ENCODE results near the gene SHISA9. TPM values are rescaled to one million over a fixed set of nuclear protein-coding genes. Genes with fewer than 3 reads are reported as not detected.

The SHISA9 gene
- total RNA-seq, 1 experiment from 2014 or later, result not detected

- no peaks in the 10 kb centered on the region for H3K79me2 ChIP-seq (ENCODE audit: insufficient read depth, low read length)
- no peak overlapping the region for H3K27ac ChIP-seq (ENCODE audit: low read depth, low read length)
- ATAC-seq (no peak), DNase-seq (ENCODE audit: low read depth, low spot score) (no peak)
- RAD21 ChIA-PET (ENCODE audit: low non-redundant PET in 1 of 2, low total read pairs in 2 of 2, uncharacterized antibody in 2 of 2, unreplicated experiment in 2 of 2), result no interaction called here
- BruUV-seq (replicated peaks), result no TSS peak
- H2AFZ ChIP-seq (ENCODE audit: low read depth, low read length, poor library complexity, severe bottlenecking), result no peak overlapping the region
- H3K36me3 ChIP-seq (ENCODE audit: control insufficient read depth in 1 of 2, insufficient read depth in 2 of 2, low read length in 2 of 2), result no peaks in the 10 kb centered on the region
- H3K4me1 ChIP-seq (ENCODE audit: control insufficient read depth in 1 of 2, insufficient read depth in 2 of 2, low read length in 2 of 2), result no peaks in the 10 kb centered on the region
- H3K27me3 ChIP-seq (ENCODE audit: insufficient read depth, low read length), result no peaks in the 10 kb centered on the region
- CTCF ChIA-PET, result no interaction called here
- H3K9me2 ChIP-seq (ENCODE audit: insufficient read depth), result no peaks in the 10 kb centered on the region
- no peak overlapping the region for H3K9ac ChIP-seq (ENCODE audit: low read length)
- POLR2A ChIA-PET, result no interaction called here
- H4K20me1 ChIP-seq (ENCODE audit: insufficient read depth), result no peaks in the 10 kb centered on the region
- TF ChIP-seq ELF1 (IDR thresholded peaks at IDR 0.05; ENCODE audit: borderline replicate concordance, low read depth) (no peak), SIN3A (IDR thresholded peaks at IDR 0.05; ENCODE audit: low read depth) (no peak), SP1 (IDR thresholded peaks at IDR 0.05; ENCODE audit: low read depth) (no peak), EZH2 (IDR thresholded peaks at IDR 0.05) (no peak), ZBTB33 (IDR thresholded peaks at IDR 0.05; ENCODE audit: extremely low read depth, insufficient replicate concordance, low read length) (no peak), JUND (IDR thresholded peaks at IDR 0.05) (no peak), CTCF (IDR thresholded peaks at IDR 0.05 in 2 of 3, conservative IDR thresholded peaks at IDR 0.05 in 1 of 3; ENCODE audit: borderline replicate concordance in 1 of 3, insufficient read depth in 1 of 3, low read depth in 2 of 3, low read length in 2 of 3) (no peak), CBX3 (IDR thresholded peaks at IDR 0.05; ENCODE audit: low read depth) (no peak), POLR2A (IDR thresholded peaks at IDR 0.05; ENCODE audit: borderline replicate concordance, extremely low read depth, insufficient read depth, insufficient read length) (no peak), SRF (IDR thresholded peaks at IDR 0.05; ENCODE audit: low read depth) (no peak), POLR2AphosphoS5 (IDR thresholded peaks at IDR 0.05; ENCODE audit: low read depth, low read length) (no peak), RAD21 (IDR thresholded peaks at IDR 0.05; ENCODE audit: low read depth) (no peak), MAX (IDR thresholded peaks at IDR 0.05) (no peak), EGR1 (IDR thresholded peaks at IDR 0.05; ENCODE audit: low read depth) (no peak), ATF3 (IDR thresholded peaks at IDR 0.05) (no peak), REST (IDR thresholded peaks at IDR 0.05; ENCODE audit: low read depth) (no peak), ZFX (IDR thresholded peaks at IDR 0.05) (no peak), EZH2phosphoT487 (IDR thresholded peaks at IDR 0.05; ENCODE audit: borderline replicate concordance) (no peak), ZNF274 (IDR thresholded peaks at IDR 0.05; ENCODE audit: low read depth, low read length) (no peak), YY1 (IDR thresholded peaks at IDR 0.05; ENCODE audit: extremely low read depth, insufficient replicate concordance, low read depth, low read length) (no peak)
- H3K9me3 ChIP-seq (ENCODE audit: control insufficient read depth in 1 of 2, insufficient read depth in 1 of 2, low read depth in 1 of 2, low read length in 2 of 2), result peaks cover 0 to 4% of the 10 kb centered on the region in 2 experiments; a peak in 1 of 4 replicates
- intact Hi-C loops (cut with micrococcal nuclease), result no loop called here
- no peak overlapping the region for H3K4me2 ChIP-seq (ENCODE audit: low read length)
- no peak overlapping the region for H3K4me3 ChIP-seq (replicated peaks in 1 of 2; ENCODE audit: low read depth in 1 of 2, low read length in 2 of 2)
These were observed 238.4 kb downstream of the SHISA9 start for GRCh38 chr16:13139661-13140241.
